ENCODE data around the gene NR1H2. TPM values are rescaled to one million over a fixed set of nuclear protein-coding genes. Genes with fewer than 3 reads are reported as not detected.
"Not testable (repeated sequence)": the region's sequence is repeated elsewhere in the genome, so short reads cannot be mapped to it uniquely, and the experiment has no call there.

NR1H2 gene
- total and polyA plus RNA-seq, 2 experiments from 2014 or later: 102 to 140 TPM

DNA sequence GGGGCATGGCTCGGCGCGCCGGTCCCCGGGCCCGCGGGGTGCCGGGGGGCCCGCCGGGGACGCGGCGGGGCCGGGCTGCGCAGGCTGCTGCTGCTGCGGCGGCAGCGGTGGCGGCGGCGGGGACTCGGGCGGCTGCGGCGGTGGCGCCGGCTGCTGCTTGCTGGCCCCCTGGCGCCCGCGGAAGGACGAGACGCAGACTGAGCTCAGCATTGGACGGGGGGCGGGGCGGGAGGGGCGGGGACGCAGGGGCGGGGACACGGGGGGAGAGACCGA lies 47.4 kb upstream of the NR1H2 start:
- Histone ChIP-seq H2AFZ (no peak overlapping the region), H3K27me3 (replicated peaks; ENCODE audit: insufficient read depth) (peaks cover 54% of the 10 kb centered on the region), H4K20me1 (ENCODE audit: insufficient read depth) (no peaks in the 10 kb centered on the region), H3K9ac (no peak overlapping the region), H3K9me2 (ENCODE audit: insufficient read depth) (no peaks in the 10 kb centered on the region), H3K36me3 (ENCODE audit: low read depth) (no peaks in the 10 kb centered on the region), H3K4me3 (no peak overlapping the region), H3K4me1 (ENCODE audit: insufficient read depth) (no peaks in the 10 kb centered on the region), H3K79me2 (ENCODE audit: insufficient read depth) (no peaks in the 10 kb centered on the region), H3K4me2 (ENCODE audit: unreplicated experiment) (no peak overlapping the region), H3F3A (ENCODE audit: insufficient read depth) (no peaks in the 10 kb centered on the region), H3K27ac (no peak overlapping the region), H3K9me3 (ENCODE audit: low read depth) (no peaks in the 10 kb centered on the region)
- TF ChIP-seq EZH2 (IDR thresholded peaks at IDR 0.05; ENCODE audit: insufficient read depth, poor library complexity, severe bottlenecking): no peak
- TF ChIP-seq EZH2phosphoT487 (IDR thresholded peaks at IDR 0.05; ENCODE audit: insufficient read depth, low read depth): no peak
- in situ Hi-C loops (cut with MboI): no loop called here
- no peak for DNase-seq
- WGBS, 2 experiments (ENCODE audit: low coverage in 1 of 2, low lambda C conversion rate in 2 of 2, missing lambda C conversion rate in 2 of 2): 4 to 5% methylated on average over 14 to 40 of the region's 40 CpGs

DNA sequence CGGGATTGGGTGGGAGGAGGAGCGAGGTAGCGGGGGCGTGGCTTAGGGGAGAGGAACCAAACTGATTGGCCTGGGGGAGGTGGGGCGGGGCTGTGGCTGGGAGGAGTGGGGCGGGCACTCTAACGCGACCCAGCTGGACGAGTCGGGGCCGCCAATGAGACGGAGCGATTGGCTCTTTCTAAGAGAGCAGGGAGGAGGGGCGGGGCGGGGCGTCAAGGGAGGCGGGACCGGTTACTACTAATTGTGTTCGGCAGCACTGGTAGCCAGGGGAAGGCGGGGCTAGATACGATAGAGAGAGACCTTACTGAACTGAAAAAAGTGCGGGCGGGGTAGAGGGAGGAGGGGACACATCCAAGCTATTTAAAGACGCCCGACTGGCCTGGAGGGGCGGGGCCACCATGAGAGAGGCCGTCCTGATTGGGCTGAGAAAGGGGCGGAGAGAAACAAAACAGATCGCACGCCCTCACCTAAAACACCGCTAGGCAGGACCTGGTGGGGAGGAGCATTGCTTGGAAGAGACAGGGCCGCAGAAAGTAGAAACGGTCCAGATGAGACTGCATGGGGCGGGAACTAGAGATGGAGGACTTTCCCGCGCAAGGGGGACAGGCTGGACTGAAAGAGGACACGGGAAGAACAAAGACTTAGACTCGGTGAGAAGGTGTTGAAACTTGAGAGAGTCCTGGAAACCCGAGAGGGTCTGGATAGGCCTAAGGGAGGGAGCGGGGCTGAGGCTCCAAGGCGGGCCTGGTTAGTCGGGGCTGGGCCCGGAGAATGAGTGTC lies 46.9 kb upstream of the NR1H2 start, which contains the start of gene KCNC3:
KCNC3 (minus strand) TSS at position 232 of the 780 bp plus-strand sequence. CDS start 295 bp downstream, outside the sequence.
- peak; percentile 95 for DNase-seq
- Histone ChIP-seq H3F3A (ENCODE audit: insufficient read depth) (no peaks in the 10 kb centered on the region), H2AFZ (peak within 1 kb of the TSS; percentile 58), H3K79me2 (ENCODE audit: insufficient read depth) (no peaks in the 10 kb centered on the region), H3K9me2 (ENCODE audit: insufficient read depth) (no peaks in the 10 kb centered on the region), H3K9ac (no peak within 1 kb of the TSS), H3K9me3 (ENCODE audit: low read depth) (no peaks in the 10 kb centered on the region), H3K27ac (no peak within 1 kb of the TSS), H3K4me3 (peak within 1 kb of the TSS; percentile 56), H3K27me3 (replicated peaks; ENCODE audit: insufficient read depth) (peaks cover 54% of the 10 kb centered on the region), H3K4me1 (ENCODE audit: insufficient read depth) (no peaks in the 10 kb centered on the region), H3K4me2 (ENCODE audit: unreplicated experiment) (peak within 1 kb of the TSS; percentile 77), H4K20me1 (ENCODE audit: insufficient read depth) (no peaks in the 10 kb centered on the region), H3K36me3 (ENCODE audit: low read depth) (no peaks in the 10 kb centered on the region)
- TF ChIP-seq EZH2 (IDR thresholded peaks at IDR 0.05; ENCODE audit: insufficient read depth, poor library complexity, severe bottlenecking) (peak; percentile 41), EZH2phosphoT487 (IDR thresholded peaks at IDR 0.05; ENCODE audit: insufficient read depth, low read depth) (no peak)
- in situ Hi-C loops (cut with MboI): no loop called here
- WGBS, 2 experiments (ENCODE audit: low coverage in 1 of 2, low lambda C conversion rate in 2 of 2, missing lambda C conversion rate in 2 of 2): 5% methylated on average over 22 to 43 of the region's 43 CpGs

DNA sequence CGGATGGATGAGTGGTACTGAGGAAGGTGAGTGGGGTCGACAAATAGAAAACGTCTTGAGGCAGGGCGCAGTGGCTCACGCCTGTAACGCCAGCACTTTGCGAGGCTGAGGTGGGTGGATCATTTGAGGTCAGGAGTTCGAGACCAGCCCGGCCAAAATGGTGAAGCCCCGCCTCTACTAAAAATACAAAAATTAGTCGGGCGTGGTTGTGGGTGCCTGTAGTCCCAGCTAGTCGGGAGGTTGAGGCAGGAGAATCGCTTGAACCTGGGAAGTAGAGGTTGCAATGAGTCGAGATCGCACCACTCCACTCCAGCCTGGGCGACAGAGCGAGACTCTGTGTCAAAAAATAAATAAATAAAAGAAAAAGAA lies 46.3 kb upstream of the NR1H2 start:
- H3K4me3 ChIP-seq; H4K20me1 ChIP-seq (ENCODE audit: insufficient read depth); H3K4me2 ChIP-seq (ENCODE audit: unreplicated experiment); H2AFZ ChIP-seq; H3K27ac ChIP-seq; H3K79me2 ChIP-seq (ENCODE audit: insufficient read depth); H3F3A ChIP-seq (ENCODE audit: insufficient read depth); in situ Hi-C loops (cut with MboI); H3K36me3 ChIP-seq (ENCODE audit: low read depth); DNase-seq; H3K4me1 ChIP-seq (ENCODE audit: insufficient read depth); H3K9ac ChIP-seq; H3K9me2 ChIP-seq (ENCODE audit: insufficient read depth); H3K9me3 ChIP-seq (ENCODE audit: low read depth): not testable (repeated sequence)
- WGBS, 2 experiments (ENCODE audit: low coverage in 1 of 2, low lambda C conversion rate in 2 of 2, missing lambda C conversion rate in 2 of 2): 10% methylated on average over 18 of the region's 18 CpGs
- peaks cover 54% of the 10 kb centered on the region for H3K27me3 ChIP-seq (replicated peaks; ENCODE audit: insufficient read depth)

DNA sequence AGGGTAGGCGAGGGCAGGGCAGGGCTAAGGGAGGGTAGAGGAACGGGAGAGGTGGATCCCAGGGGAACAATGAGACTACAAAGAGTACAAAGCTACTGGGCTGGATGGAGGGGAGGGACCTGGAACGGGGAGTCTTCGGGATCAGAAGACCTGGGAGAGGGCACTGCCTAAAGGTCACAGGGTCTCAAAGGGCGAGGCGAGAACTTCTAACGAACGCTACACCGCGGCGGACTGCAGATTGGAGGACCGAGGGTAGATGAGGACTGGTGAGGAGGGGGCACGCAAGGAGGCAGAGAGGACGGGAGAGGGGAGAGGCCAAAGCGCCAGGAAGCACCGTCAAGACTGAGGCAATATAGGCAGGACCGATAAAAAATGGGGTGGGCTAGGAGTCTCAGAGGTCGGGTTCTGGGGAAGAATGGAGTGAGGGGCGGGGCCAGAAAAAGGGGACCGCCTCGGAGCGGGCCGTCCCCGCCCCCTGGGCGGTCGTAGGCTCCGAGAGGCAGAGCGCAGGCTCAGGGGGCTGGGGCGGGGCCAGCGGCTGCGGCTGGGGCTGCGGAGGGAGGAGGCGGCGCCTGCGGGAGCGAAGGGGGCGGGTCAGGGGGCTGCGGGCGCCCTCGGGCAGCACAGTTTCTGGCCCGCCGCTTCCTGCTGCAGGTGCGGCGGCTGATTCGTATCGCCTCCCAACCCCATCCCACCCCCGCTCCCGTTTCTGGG lies 45.7 kb upstream of the NR1H2 start:
- H3K27ac ChIP-seq: no peak overlapping the region
- TF ChIP-seq EZH2 (IDR thresholded peaks at IDR 0.05; ENCODE audit: insufficient read depth, poor library complexity, severe bottlenecking) (no peak), EZH2phosphoT487 (IDR thresholded peaks at IDR 0.05; ENCODE audit: insufficient read depth, low read depth) (0 out of 2 replicates have a peak, but pooled peaks have one; percentile 22)
- no peaks in the 10 kb centered on the region for H3K4me1 ChIP-seq (ENCODE audit: insufficient read depth)
- H3K9me3 ChIP-seq (ENCODE audit: low read depth): no peaks in the 10 kb centered on the region
- no peak overlapping the region for H3K4me3 ChIP-seq
- H3K9me2 ChIP-seq (ENCODE audit: insufficient read depth): no peaks in the 10 kb centered on the region
- 4 to 8% methylated on average over 17 to 44 of the region's 48 CpGs for WGBS, 2 experiments (ENCODE audit: low coverage in 1 of 2, low lambda C conversion rate in 2 of 2, missing lambda C conversion rate in 2 of 2)
- H3K4me2 ChIP-seq (ENCODE audit: unreplicated experiment): no peak overlapping the region
- peaks cover 54% of the 10 kb centered on the region for H3K27me3 ChIP-seq (replicated peaks; ENCODE audit: insufficient read depth)
- in situ Hi-C loops (cut with MboI): no loop called here
- no peaks in the 10 kb centered on the region for H3K36me3 ChIP-seq (ENCODE audit: low read depth)
- no peaks in the 10 kb centered on the region for H3F3A ChIP-seq (ENCODE audit: insufficient read depth)
- no peaks in the 10 kb centered on the region for H3K79me2 ChIP-seq (ENCODE audit: insufficient read depth)
- H3K9ac ChIP-seq: no peak overlapping the region
- H2AFZ ChIP-seq: no peak overlapping the region
- H4K20me1 ChIP-seq (ENCODE audit: insufficient read depth): no peaks in the 10 kb centered on the region
- peak; percentile 59 for DNase-seq

Data from GM23248 (cell line).